GM20000 (cell line): ENCODE measurements around the gene RAB27B.

Experiments used
- DNase-seq: peaks from one replicate; pipeline ENCODE4 v3.0.0; 2012; ENCODE audit warnings: low spot score
- CTCF ChIP-seq: IDR thresholded peaks from 2 replicates; pipeline ENCODE4 v1.5.1; 2012; ENCODE audit warnings: mild to moderate bottlenecking, control low read depth; ENCODE audit errors: extremely low read depth, missing control alignments

Gene RAB27B

DNA sequence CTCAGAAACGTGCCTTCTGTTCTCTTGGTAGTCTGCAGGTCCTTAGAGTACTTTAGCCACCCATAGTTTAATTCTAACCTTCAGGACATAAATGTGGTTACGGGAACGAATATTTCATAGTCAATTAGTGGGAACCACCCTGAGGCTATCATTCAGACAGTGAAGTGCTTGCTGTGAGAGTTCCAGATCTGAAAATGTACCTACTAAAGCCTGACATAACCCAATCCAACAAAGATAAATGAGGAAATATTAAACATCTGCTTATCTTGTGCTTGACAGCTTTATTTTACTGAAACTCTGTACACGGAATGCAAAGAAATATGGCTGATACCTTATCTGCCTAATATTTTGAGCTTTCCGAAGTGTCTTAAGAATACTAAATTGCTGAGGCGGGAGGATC is 43.0 kb downstream of the RAB27B start:
- no peak for DNase-seq
- no peak for TF ChIP-seq CTCF

DNA sequence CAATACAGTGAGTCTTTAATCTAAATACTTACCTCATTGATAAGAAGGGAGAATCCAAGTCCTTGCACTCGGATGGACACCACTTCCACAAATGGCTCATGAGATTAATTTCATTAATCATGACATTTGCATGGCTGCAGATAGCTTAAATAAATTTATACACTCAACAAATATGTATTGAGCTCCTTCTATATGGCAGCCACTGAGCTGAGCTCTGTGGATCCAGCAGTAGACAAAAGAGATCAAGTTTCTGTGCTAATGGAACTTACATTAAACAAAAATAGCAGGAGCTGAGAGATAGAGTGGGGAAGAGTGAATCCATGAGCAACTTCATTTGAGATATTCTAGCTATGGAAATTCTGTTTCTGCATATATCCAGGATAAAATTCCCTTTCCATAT is 44.4 kb downstream of the RAB27B start:
- no peak for DNase-seq
- TF ChIP-seq CTCF = no peak

DNA sequence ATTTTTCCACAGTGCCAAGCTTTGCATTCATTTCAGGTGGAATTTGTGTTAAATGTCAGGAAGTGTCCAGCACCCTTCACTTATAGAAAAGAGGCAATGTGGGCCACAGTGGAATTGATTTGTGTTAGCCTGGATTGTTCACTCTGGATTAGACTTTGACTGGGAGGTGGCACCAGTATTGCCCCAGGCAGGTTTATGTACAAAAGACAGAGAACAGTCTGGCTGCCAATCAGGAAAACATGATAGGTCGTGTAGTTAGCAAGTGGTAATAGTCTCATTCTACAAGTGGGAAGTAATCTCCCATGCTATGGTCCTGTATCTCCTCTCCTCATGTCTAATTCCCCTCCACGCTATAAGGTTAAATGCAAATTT is 45.6 kb downstream of the RAB27B start:
- DNase-seq = no peak
- TF ChIP-seq CTCF = no peak

GRCh38 chr18:54875063-54875462 is 46.8 kb downstream of the RAB27B start:
- no peak for TF ChIP-seq CTCF
- no peak for DNase-seq

GRCh38 chr18:54877076-54877475 is 48.8 kb downstream of the RAB27B start:
- no peak for TF ChIP-seq CTCF
- DNase-seq = no peak

DNA sequence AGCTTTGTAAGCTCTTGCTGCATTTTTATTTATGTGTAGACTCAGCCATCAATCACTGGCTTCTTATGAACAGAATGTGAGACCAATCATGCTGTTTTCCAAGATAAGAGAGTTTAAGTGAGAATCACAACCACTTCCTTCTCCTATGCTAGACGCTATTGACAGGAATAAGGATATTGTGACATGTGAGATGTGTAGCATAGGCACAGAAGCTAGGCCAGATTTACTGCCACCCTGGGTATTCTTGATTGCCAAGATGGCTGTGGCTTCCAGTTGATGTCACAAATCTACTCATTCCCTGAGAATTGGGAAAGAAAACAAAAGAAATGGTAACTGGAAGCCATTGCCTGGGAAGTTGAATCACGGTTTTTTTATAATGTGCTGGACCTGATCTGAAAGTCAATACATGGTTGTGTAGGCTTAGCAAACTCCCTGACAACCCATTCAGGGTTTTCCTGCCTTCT is 49.9 kb downstream of the RAB27B start:
- no peak for DNase-seq
- no peak for TF ChIP-seq CTCF

- DNase-seq = no peak
- TF ChIP-seq CTCF = no peak
Measured at GRCh38 chr18:54878659-54879358, 50.5 kb downstream of the RAB27B start.
